Uterus (tissue), 4 donors: Measurements from ENCODE around the gene PLIN4. TPM values are rescaled to one million over a fixed set of nuclear protein-coding genes. Genes with fewer than 3 reads are reported as not detected.

Experiments
- DNase-seq, 2 donors: peaks; one replicate each; pipeline ENCODE4 v3.0.0-alpha.2; 2019 to 2020
- H3K27ac ChIP-seq, 2 donors: fragments of 200-600 bp; sonication (generic); 1 replicate in 1 of 2; 2 replicates in 1 of 2; pipeline ENCODE4 v1.5.1; 2016 to 2018
- H3K27me3 ChIP-seq, 2 donors: fragments of 200-600 bp; sonication (generic); one replicate each; pipeline ENCODE4 v1.5.1; 2018 to 2019; ENCODE audit warnings: control low read depth in 1 of 2
- H3K36me3 ChIP-seq, 2 donors: fragments of 200-600 bp; sonication (generic); one replicate each; pipeline ENCODE4 v1.5.1; 2019; ENCODE audit warnings: control low read depth in 1 of 2
- H3K4me1 ChIP-seq, 2 donors: fragments of 200-600 bp; sonication (generic); one replicate each; pipeline ENCODE4 v1.5.1; 2018 to 2019; ENCODE audit warnings: control low read depth in 1 of 2
- H3K4me3 ChIP-seq, 2 donors: fragments of 200-600 bp; sonication (generic); 1 replicate in 1 of 2; 2 replicates in 1 of 2; pipeline ENCODE4 v1.5.1; 2018 to 2019; ENCODE audit warnings: mild to moderate bottlenecking in 1 of 2
- H3K9me3 ChIP-seq, 2 donors: fragments of 200-600 bp; sonication (generic); one replicate each; pipeline ENCODE4 v1.5.1; 2019; ENCODE audit warnings: control low read depth in 1 of 2
- POLR2A ChIP-seq, 2 donors: fragments of 450-650 bp; IDR thresholded peaks; one replicate each; pipeline ENCODE4 v1.6.1; 2016; ENCODE audit warnings: antibody characterized with exemption in 2 of 2, mild to moderate bottlenecking in 1 of 2, moderate library complexity in 1 of 2
- intact Hi-C: fragments of 100-400 bp; cut with DNase I; formaldehyde crosslinking; loops from one replicate; pipeline ENCODE4 v1.15.1; 2023; ENCODE audit warnings: low total_unique reads
- total RNA-seq, 4 donors: library from RNA; depleted of rRNA in 3 of 4; stranded (reverse); fragments of >200 nt in 3 of 4; gene quantifications; one replicate each; pipeline versions ENCODE4 v1.1.0 to v1.2.4, GENCODE V29; 2014 to 2023
- TF ChIP-seq, protein P1 (sequence below), 4 experiments: fragments of 200-600 bp in 2 of 4; fragments of 450-650 bp in 2 of 4; sonication (generic) in 2 of 4; IDR thresholded peaks; one replicate each; pipeline ENCODE4 v1.5.1; 2016 to 2019; ENCODE audit warnings: antibody characterized with exemption in 4 of 4, mild to moderate bottlenecking in 2 of 4, moderate library complexity in 1 of 4
- donor health status: DM: yes; HTN: yes; CAD: no.

The PLIN4 gene
- total RNA-seq, 4 donors from 2014 or later = 7.9 to 78.3 (median 16.2) TPM

DNA sequence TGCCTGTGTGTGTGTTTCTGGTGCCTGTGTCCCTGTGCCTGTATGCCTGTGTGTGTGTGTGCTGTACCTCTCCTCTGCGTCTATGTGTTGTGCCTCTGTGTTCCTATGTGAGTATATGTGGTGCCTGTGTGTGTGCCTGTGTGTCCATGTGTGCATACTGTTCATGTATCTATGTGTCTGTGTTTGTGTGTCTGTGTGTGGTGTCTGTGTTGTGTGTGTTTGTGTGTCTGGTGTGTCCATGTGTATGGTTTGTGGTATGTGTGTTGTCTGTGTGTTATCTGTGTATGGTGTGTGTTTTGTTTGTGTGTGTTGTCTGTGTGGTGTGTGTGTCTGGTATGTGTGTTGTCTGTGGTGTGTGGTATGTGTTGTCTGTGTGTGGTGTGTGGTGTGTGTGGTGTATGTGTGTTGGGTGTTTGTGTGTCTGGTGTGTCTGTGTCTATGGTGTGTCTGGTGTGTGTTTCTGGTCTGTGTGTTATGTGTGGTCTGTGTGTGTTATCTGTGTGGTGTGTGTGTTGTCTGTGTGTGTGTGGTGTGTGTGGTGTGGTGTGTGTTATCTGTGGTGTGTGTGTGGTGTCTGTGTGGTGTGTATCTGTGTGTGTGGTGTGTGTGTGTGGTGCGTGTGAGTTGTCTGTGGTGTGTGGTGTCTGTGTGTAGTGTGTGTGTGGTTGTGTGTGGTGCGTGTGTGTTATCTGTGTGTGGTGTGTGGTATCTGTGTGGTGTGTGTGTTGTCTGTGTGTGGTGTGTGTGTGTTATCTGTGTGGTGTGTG lies 25.8 kb downstream of the PLIN4 start:
- Histone ChIP-seq H3K4me1 (no peaks in the 10 kb centered on the region), H3K27me3 (no peaks in the 10 kb centered on the region), H3K36me3 (no peaks in the 10 kb centered on the region), H3K9me3 (no peaks in the 10 kb centered on the region), H3K4me3 (no peak overlapping the region), H3K27ac (no peak overlapping the region)
- intact Hi-C loops = no loop called here
- TF ChIP-seq, protein P1, sequence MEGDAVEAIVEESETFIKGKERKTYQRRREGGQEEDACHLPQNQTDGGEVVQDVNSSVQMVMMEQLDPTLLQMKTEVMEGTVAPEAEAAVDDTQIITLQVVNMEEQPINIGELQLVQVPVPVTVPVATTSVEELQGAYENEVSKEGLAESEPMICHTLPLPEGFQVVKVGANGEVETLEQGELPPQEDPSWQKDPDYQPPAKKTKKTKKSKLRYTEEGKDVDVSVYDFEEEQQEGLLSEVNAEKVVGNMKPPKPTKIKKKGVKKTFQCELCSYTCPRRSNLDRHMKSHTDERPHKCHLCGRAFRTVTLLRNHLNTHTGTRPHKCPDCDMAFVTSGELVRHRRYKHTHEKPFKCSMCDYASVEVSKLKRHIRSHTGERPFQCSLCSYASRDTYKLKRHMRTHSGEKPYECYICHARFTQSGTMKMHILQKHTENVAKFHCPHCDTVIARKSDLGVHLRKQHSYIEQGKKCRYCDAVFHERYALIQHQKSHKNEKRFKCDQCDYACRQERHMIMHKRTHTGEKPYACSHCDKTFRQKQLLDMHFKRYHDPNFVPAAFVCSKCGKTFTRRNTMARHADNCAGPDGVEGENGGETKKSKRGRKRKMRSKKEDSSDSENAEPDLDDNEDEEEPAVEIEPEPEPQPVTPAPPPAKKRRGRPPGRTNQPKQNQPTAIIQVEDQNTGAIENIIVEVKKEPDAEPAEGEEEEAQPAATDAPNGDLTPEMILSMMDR (IDR thresholded peaks at IDR 0.05) = no peak
- no peak for TF ChIP-seq POLR2A (IDR thresholded peaks at IDR 0.05)
- DNase-seq = no peak

- intact Hi-C loops = no loop called here
- DNase-seq = no peak
- H3K4me1 ChIP-seq = no peaks in the 10 kb centered on the region
- TF ChIP-seq, protein P1 (IDR thresholded peaks at IDR 0.05) = no peak
- TF ChIP-seq POLR2A (IDR thresholded peaks at IDR 0.05) = no peak
- H3K27me3 ChIP-seq = no peaks in the 10 kb centered on the region
- H3K36me3 ChIP-seq = no peaks in the 10 kb centered on the region
- no peak overlapping the region for H3K4me3 ChIP-seq
- H3K27ac ChIP-seq = no peak overlapping the region
- H3K9me3 ChIP-seq = no peaks in the 10 kb centered on the region
Measured at GRCh38 chr19:4491446-4491845, 26.8 kb downstream of the PLIN4 start.

GRCh38 chr19:4488496-4488895 lies 29.8 kb downstream of the PLIN4 start:
- Histone ChIP-seq H3K27ac (no peak overlapping the region), H3K27me3 (no peaks in the 10 kb centered on the region), H3K36me3 (no peaks in the 10 kb centered on the region), H3K4me3 (no peak overlapping the region), H3K4me1 (no peaks in the 10 kb centered on the region), H3K9me3 (no peaks in the 10 kb centered on the region)
- no peak for DNase-seq
- TF ChIP-seq, protein P1 (IDR thresholded peaks at IDR 0.05) = no peak
- TF ChIP-seq POLR2A (IDR thresholded peaks at IDR 0.05) = no peak
- intact Hi-C loops = no loop called here

DNA sequence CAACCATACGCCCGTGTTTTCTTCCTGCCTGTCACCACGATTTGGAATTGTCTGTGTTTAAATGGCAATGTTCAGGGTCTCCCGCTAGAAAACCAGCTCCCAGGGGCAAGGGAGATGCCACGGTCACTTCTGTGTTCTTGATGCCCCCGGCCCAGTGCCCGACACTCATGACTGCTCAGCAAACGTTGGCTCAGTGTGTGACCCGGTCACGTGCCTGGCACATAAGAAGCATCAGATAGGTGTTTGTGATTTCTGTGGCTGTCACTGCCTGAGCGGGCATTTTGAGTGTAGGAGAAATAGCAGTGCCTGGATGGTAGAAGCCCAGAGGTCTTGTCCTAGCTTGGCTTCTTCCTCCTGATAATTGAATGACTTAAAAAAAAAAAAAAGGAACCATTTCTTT lies 30.7 kb downstream of the PLIN4 start:
- intact Hi-C loops = no loop called here
- no peak for DNase-seq
- Histone ChIP-seq H3K4me3 (no peak overlapping the region), H3K9me3 (no peaks in the 10 kb centered on the region), H3K4me1 (no peaks in the 10 kb centered on the region), H3K27ac (no peak overlapping the region), H3K27me3 (no peaks in the 10 kb centered on the region), H3K36me3 (no peaks in the 10 kb centered on the region)
- TF ChIP-seq, protein P1 (IDR thresholded peaks at IDR 0.05) = no peak
- no peak for TF ChIP-seq POLR2A (IDR thresholded peaks at IDR 0.05)

DNA sequence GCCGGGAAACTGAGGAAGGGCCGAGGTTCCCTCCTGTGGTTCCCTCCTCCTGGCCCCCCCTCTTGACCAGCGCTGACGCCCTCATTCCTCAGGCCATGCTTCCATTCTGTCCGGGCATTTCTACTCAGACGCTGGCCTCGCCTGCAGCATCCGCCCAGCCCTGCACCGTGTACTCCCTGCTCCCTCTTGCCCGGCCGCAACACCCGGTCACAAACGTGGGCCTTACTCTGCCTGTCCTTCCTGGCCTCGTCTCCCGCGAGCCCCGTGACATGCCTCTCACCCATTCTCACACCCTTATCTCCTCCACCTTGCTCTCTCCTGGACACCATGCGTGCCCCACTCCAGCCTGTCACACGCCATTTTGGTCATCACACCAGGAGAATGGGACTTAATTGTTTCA lies 34.9 kb downstream of the PLIN4 start:
- Histone ChIP-seq H3K27ac (no peak overlapping the region), H3K4me3 (no peak overlapping the region), H3K27me3 (no peaks in the 10 kb centered on the region), H3K9me3 (no peaks in the 10 kb centered on the region), H3K36me3 (no peaks in the 10 kb centered on the region), H3K4me1 (no peaks in the 10 kb centered on the region)
- DNase-seq = no peak
- TF ChIP-seq, protein P1 (IDR thresholded peaks at IDR 0.05) = no peak
- no peak for TF ChIP-seq POLR2A (IDR thresholded peaks at IDR 0.05)
- intact Hi-C loops = no loop called here
